ENCODE results near the gene PHKG2.

PHKG2 gene

GRCh38 chr16:30728899-30729672, 19.1 kb upstream of the PHKG2 start:
- no peak for DNase-seq

- DNase-seq: no peak
Measured at GRCh38 chr16:30731411-30731810, 16.8 kb upstream of the PHKG2 start.

- no peak for DNase-seq
Measured at GRCh38 chr16:30736995-30737793, 11.0 kb upstream of the PHKG2 start.

- no peak for DNase-seq
Measured at GRCh38 chr16:30737794-30738648, 10.2 kb upstream of the PHKG2 start.

GRCh38 chr16:30738984-30739951, 9.0 kb upstream of the PHKG2 start:
- DNase-seq: no peak

- DNase-seq: no peak
Measured at GRCh38 chr16:30740364-30741251, 7.6 kb upstream of the PHKG2 start.

- DNase-seq: no peak
Measured at GRCh38 chr16:30741461-30741914, 6.7 kb upstream of the PHKG2 start.

GRCh38 chr16:30743716-30744115, 4.5 kb upstream of the PHKG2 start:
- no peak for DNase-seq

GRCh38 chr16:30744183-30744582, 4.0 kb upstream of the PHKG2 start:
- no peak for DNase-seq

GRCh38 chr16:30745082-30745481, 3.1 kb upstream of the PHKG2 start:
- DNase-seq: no peak

GRCh38 chr16:30746638-30747175, 1.5 kb upstream of the PHKG2 start:
- DNase-seq: no peak

GRCh38 chr16:30747331-30747730, 894 bp upstream of the PHKG2 start:
- DNase-seq: no peak

GRCh38 chr16:30748634-30749445, 615 bp downstream of the PHKG2 start:
- DNase-seq: no peak

- no peak for DNase-seq
Measured at GRCh38 chr16:30750201-30750600, 2.0 kb downstream of the PHKG2 start.

GRCh38 chr16:30750876-30751465, 2.7 kb downstream of the PHKG2 start:
- no peak for DNase-seq

- no peak for DNase-seq
Measured at GRCh38 chr16:30753596-30753995, 5.4 kb downstream of the PHKG2 start.

GRCh38 chr16:30755955-30756780, 7.9 kb downstream of the PHKG2 start:
- no peak for DNase-seq

GRCh38 chr16:30756781-30757100, 8.5 kb downstream of the PHKG2 start:
- DNase-seq: no peak

GRCh38 chr16:30757316-30757715, 9.1 kb downstream of the PHKG2 start:
- DNase-seq: no peak

Data from NCI-H446 (cell line).